CD4-positive, alpha-beta T cell (primary cell): ENCODE results near the gene MAPKAP1. TPM values are rescaled to one million over a fixed set of nuclear protein-coding genes. Genes with fewer than 3 reads are reported as not detected.

Source experiments
- ATAC-seq: fragments of 200-7000 bp; cut with Tn5 transposase; one replicate; pipeline ENCODE4 v1.10.0; 2022; ENCODE audit warnings: mild to moderate bottlenecking; ENCODE audit not compliant: poor library complexity
- CTCF ChIA-PET: fragments of 350-600 bp; sonication (Branson Sonifier 250); formaldehyde crosslinking; loops from one replicate; lab custom pipeline; 2021; ENCODE audit warnings: antibody characterized with exemption, inconsistent platforms; lab: Charles Lee
- POLR2A ChIA-PET: fragments of 350-600 bp; sonication (Branson Sonifier 250); formaldehyde crosslinking; loops from one replicate; lab custom pipeline; 2021; ENCODE audit warnings: antibody characterized with exemption, inconsistent platforms; lab: Charles Lee
- DNase-seq, 14 experiments: peaks; one replicate each; pipeline ENCODE4 v3.0.0-alpha.2; 2013 to 2020; ENCODE audit warnings: mixed read lengths in 2 of 14
- H3K27ac ChIP-seq, 2 donors: one replicate each; pipeline versions ENCODE4 v1.5.1 to v1.7.0; 2013; ENCODE audit warnings: low read length in 2 of 2, low read depth in 1 of 2, mild to moderate bottlenecking in 1 of 2
- H3K27me3 ChIP-seq, 2 experiments: 1 replicate in 1 of 2; 2 replicates in 1 of 2; pipeline versions ENCODE4 v1.6.1 to v1.7.0; 2013; ENCODE audit warnings: low read length in 2 of 2, control low read depth in 1 of 2, mild to moderate bottlenecking in 1 of 2, moderate library complexity in 1 of 2; ENCODE audit not compliant: insufficient read depth in 2 of 2, control insufficient read depth in 1 of 2
- H3K36me3 ChIP-seq: one replicate; pipeline ENCODE4 v1.6.1; 2013; ENCODE audit warnings: low read length, control low read depth; ENCODE audit not compliant: insufficient read depth
- H3K4me1 ChIP-seq: one replicate; pipeline ENCODE4 v1.6.1; 2013; ENCODE audit warnings: low read length, control low read depth; ENCODE audit not compliant: insufficient read depth
- H3K4me3 ChIP-seq: one replicate; pipeline ENCODE4 v1.5.1; 2013; ENCODE audit warnings: mild to moderate bottlenecking, low read length, moderate library complexity
- H3K9me3 ChIP-seq, 2 experiments: 1 replicate in 1 of 2; 2 replicates in 1 of 2; pipeline versions ENCODE4 v1.6.1 to v1.7.0; 2013; ENCODE audit warnings: low read length in 2 of 2, mild to moderate bottlenecking in 2 of 2, control low read depth in 1 of 2, moderate library complexity in 1 of 2; ENCODE audit not compliant: control insufficient read depth in 1 of 2, insufficient read depth in 1 of 2
- H3K27ac Mint-ChIP-seq: one replicate; pipeline ENCODE4 v1.8.0; 2020; ENCODE audit warnings: mixed read lengths
- H3K27me3 Mint-ChIP-seq: one replicate; pipeline ENCODE4 v1.8.0; 2021; ENCODE audit warnings: mixed read lengths
- H3K36me3 Mint-ChIP-seq: one replicate; pipeline ENCODE4 v1.8.0; 2021; ENCODE audit warnings: low read depth, mixed read lengths
- H3K4me1 Mint-ChIP-seq: one replicate; pipeline ENCODE4 v1.8.0; 2021; ENCODE audit warnings: low read depth, mixed read lengths
- H3K4me3 Mint-ChIP-seq: one replicate; pipeline ENCODE4 v1.8.0; 2020; ENCODE audit warnings: mild to moderate bottlenecking, mixed read lengths
- H3K9me3 Mint-ChIP-seq: one replicate; pipeline ENCODE4 v1.8.0; 2020; ENCODE audit warnings: mixed read lengths
- CTCF ChIP-seq: fragments of 200-600 bp; IDR thresholded peaks from one replicate; pipeline ENCODE4 v1.8.0; 2022; ENCODE audit warnings: antibody characterized with exemption, mild to moderate bottlenecking
- intact Hi-C, 2 experiments: fragments of 100-400 bp; cut with DNase I in 1 of 2; cut with micrococcal nuclease in 1 of 2; formaldehyde crosslinking; loops; one replicate each; pipeline versions ENCODE4 v1.15.1 to v1.9.0; 2023 to 2025; cut with DNase I, micrococcal nuclease
- total RNA-seq, 174 experiments: library from RNA in 2 of 174; stranded (reverse) in 2 of 174; gene quantifications; one replicate each; pipeline ENCODE4 v1.2.3 and lab custom pipeline; 2021 to 2026

MAPKAP1 gene
- total RNA-seq, 2 experiments from 2014 or later, result 40.3 to 44.9 TPM

- DNase-seq (no peak), ATAC-seq (no peak)
- intact Hi-C loops, result no loop called here
- CTCF ChIA-PET, result no interaction called here
- POLR2A ChIA-PET, result no interaction called here
- Mint-ChIP-seq H3K9me3 (no peaks in the 10 kb centered on the region), H3K27ac (no peak overlapping the region), H3K4me3 (no peak overlapping the region), H3K36me3 (no peaks in the 10 kb centered on the region), H3K4me1 (peaks cover 53% of the 10 kb centered on the region), H3K27me3 (no peaks in the 10 kb centered on the region)
- TF ChIP-seq CTCF, result no peak
- H3K4me3 ChIP-seq, result no peak overlapping the region
- H3K36me3 ChIP-seq, result peaks cover 2% of the 10 kb centered on the region
- no peaks in the 10 kb centered on the region for H3K4me1 ChIP-seq
- no peak overlapping the region for H3K27ac ChIP-seq
- no peaks in the 10 kb centered on the region for H3K27me3 ChIP-seq
- H3K9me3 ChIP-seq, result no peaks in the 10 kb centered on the region
Measured at GRCh38 chr9:125638239-125639045, 68.6 kb downstream of the MAPKAP1 start.

- H3K27ac Mint-ChIP-seq, result no peak overlapping the region
- no peaks in the 10 kb centered on the region for H3K9me3 ChIP-seq
- DNase-seq, result no peak
- no peak overlapping the region for H3K4me3 ChIP-seq
- H3K4me3 Mint-ChIP-seq, result no peak overlapping the region
- peaks cover 11% of the 10 kb centered on the region for H3K4me1 ChIP-seq
- POLR2A ChIA-PET, result no interaction called here
- CTCF ChIA-PET, result no interaction called here
- H3K4me1 Mint-ChIP-seq, result peaks cover 62% of the 10 kb centered on the region
- no peaks in the 10 kb centered on the region for H3K36me3 Mint-ChIP-seq
- no peak for ATAC-seq
- intact Hi-C loops, result no loop called here
- TF ChIP-seq CTCF, result no peak
- H3K36me3 ChIP-seq, result peaks cover 2% of the 10 kb centered on the region
- no peaks in the 10 kb centered on the region for H3K9me3 Mint-ChIP-seq
- no peaks in the 10 kb centered on the region for H3K27me3 ChIP-seq
- no peaks in the 10 kb centered on the region for H3K27me3 Mint-ChIP-seq
- H3K27ac ChIP-seq, result no peak overlapping the region
Measured at GRCh38 chr9:125637241-125637640, 69.8 kb downstream of the MAPKAP1 start.

GRCh38 chr9:125635888-125636287 lies 71.1 kb downstream of the MAPKAP1 start:
- POLR2A ChIA-PET, result interaction anchor here (0.6 kb wide), 1 partner anchor 11 kb away, joined by 3 read pairs; no protein-coding TSS in a partner anchor
- no peak overlapping the region for H3K27ac Mint-ChIP-seq
- no peak for ATAC-seq
- H3K4me3 Mint-ChIP-seq, result no peak overlapping the region
- Histone ChIP-seq H3K9me3 (no peaks in the 10 kb centered on the region), H3K36me3 (peaks cover 2% of the 10 kb centered on the region), H3K27me3 (no peaks in the 10 kb centered on the region), H3K4me1 (peaks cover 21% of the 10 kb centered on the region), H3K27ac (no peak overlapping the region), H3K4me3 (no peak overlapping the region)
- H3K4me1 Mint-ChIP-seq, result peaks cover 74% of the 10 kb centered on the region
- intact Hi-C loops, result no loop called here
- no peaks in the 10 kb centered on the region for H3K36me3 Mint-ChIP-seq
- no peaks in the 10 kb centered on the region for H3K27me3 Mint-ChIP-seq
- H3K9me3 Mint-ChIP-seq, result no peaks in the 10 kb centered on the region
- no peak for DNase-seq
- CTCF ChIA-PET, result interaction anchor here (1.1 kb wide), 1 partner anchor 228 kb away, joined by 3 read pairs; no protein-coding TSS in a partner anchor
- TF ChIP-seq CTCF, result no peak
